Measurements from ENCODE around the gene FAM13A.

The FAM13A gene

GRCh38 chr4:88827442-88827841 is 229.5 kb downstream of the FAM13A start:
- H3K4me1 ChIP-seq (ENCODE audit: control insufficient read depth, insufficient read depth, low read length), result no peaks in the 10 kb centered on the region; the same call in 1 of the 2 replicates
- ChIA-PET POLR2A (no interaction called here), CTCF (no interaction called here)
- no peak overlapping the region for H3K27ac ChIP-seq (ENCODE audit: extremely low read depth, low read depth, low read length)
- no peaks in the 10 kb centered on the region for H3K36me3 ChIP-seq (ENCODE audit: control insufficient read depth in 2 of 2, insufficient read depth in 1 of 2, low read length in 2 of 2)
- H3K4me3 ChIP-seq (ENCODE audit: low read depth, low read length), result no peak overlapping the region
- H3K9me3 ChIP-seq (ENCODE audit: control insufficient read depth, insufficient read depth, low read depth, low read length), result no peaks in the 10 kb centered on the region
- TF ChIP-seq ATF2 (tag by site-specific recombination; IDR thresholded peaks at IDR 0.05; ENCODE audit: low read depth), result 0 out of 2 replicates have a peak, but pooled peaks have one; percentile 45
- TF ChIP-seq PRDM2 (tag by site-specific recombination; IDR thresholded peaks at IDR 0.05; ENCODE audit: borderline replicate concordance), result no peak
- no peak for TF ChIP-seq TRIM28 (IDR thresholded peaks at IDR 0.05; ENCODE audit: borderline replicate concordance, low read length)
- TF ChIP-seq HOXD13 (CRISPR knock-in tag; IDR thresholded peaks at IDR 0.05; ENCODE audit: borderline replicate concordance), result no peak

GRCh38 chr4:88826771-88827170 is 230.2 kb downstream of the FAM13A start:
- Histone ChIP-seq H3K27ac (ENCODE audit: extremely low read depth, low read depth, low read length) (no peak overlapping the region), H3K4me1 (ENCODE audit: control insufficient read depth, insufficient read depth, low read length) (no peaks in the 10 kb centered on the region; the same call in 1 of the 2 replicates), H3K9me3 (ENCODE audit: control insufficient read depth, insufficient read depth, low read depth, low read length) (no peaks in the 10 kb centered on the region), H3K4me3 (ENCODE audit: low read depth, low read length) (no peak overlapping the region), H3K36me3 (ENCODE audit: control insufficient read depth in 2 of 2, insufficient read depth in 1 of 2, low read length in 2 of 2) (no peaks in the 10 kb centered on the region)
- CTCF ChIA-PET, result no interaction called here
- POLR2A ChIA-PET, result no interaction called here
- no peak for TF ChIP-seq ZNF223 (tag by site-specific recombination; IDR thresholded peaks at IDR 0.05)
- no peak for TF ChIP-seq ZNF366 (tag by site-specific recombination; conservative IDR thresholded peaks at IDR 0.05)
- TF ChIP-seq ZNF341 (tag by site-specific recombination; IDR thresholded peaks at IDR 0.05; ENCODE audit: low read depth), result no peak
- TF ChIP-seq ZNF830 (tag by site-specific recombination; IDR thresholded peaks at IDR 0.05; ENCODE audit: low read depth), result no peak
- no peak for TF ChIP-seq YY1 (tag by site-specific recombination; IDR thresholded peaks at IDR 0.05)
- TF ChIP-seq ATF2 (tag by site-specific recombination; IDR thresholded peaks at IDR 0.05; ENCODE audit: low read depth), result no peak
- TF ChIP-seq KLF8 (tag by site-specific recombination; IDR thresholded peaks at IDR 0.05), result no peak
- no peak for TF ChIP-seq ZNF26 (tag by site-specific recombination; IDR thresholded peaks at IDR 0.05)
- no peak for TF ChIP-seq HOXD13 (CRISPR knock-in tag; IDR thresholded peaks at IDR 0.05; ENCODE audit: borderline replicate concordance)
- TF ChIP-seq, protein P1, sequence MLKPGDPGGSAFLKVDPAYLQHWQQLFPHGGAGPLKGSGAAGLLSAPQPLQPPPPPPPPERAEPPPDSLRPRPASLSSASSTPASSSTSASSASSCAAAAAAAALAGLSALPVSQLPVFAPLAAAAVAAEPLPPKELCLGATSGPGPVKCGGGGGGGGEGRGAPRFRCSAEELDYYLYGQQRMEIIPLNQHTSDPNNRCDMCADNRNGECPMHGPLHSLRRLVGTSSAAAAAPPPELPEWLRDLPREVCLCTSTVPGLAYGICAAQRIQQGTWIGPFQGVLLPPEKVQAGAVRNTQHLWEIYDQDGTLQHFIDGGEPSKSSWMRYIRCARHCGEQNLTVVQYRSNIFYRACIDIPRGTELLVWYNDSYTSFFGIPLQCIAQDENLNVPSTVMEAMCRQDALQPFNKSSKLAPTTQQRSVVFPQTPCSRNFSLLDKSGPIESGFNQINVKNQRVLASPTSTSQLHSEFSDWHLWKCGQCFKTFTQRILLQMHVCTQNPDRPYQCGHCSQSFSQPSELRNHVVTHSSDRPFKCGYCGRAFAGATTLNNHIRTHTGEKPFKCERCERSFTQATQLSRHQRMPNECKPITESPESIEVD (tag by site-specific recombination; IDR thresholded peaks at IDR 0.05), result no peak
- no peak for TF ChIP-seq ZNF184 (tag by site-specific recombination; IDR thresholded peaks at IDR 0.05)
- TF ChIP-seq GLI4 (tag by site-specific recombination; IDR thresholded peaks at IDR 0.05), result no peak
- TF ChIP-seq ZNF157 (tag by site-specific recombination; IDR thresholded peaks at IDR 0.05), result no peak
- TF ChIP-seq SP7 (tag by site-specific recombination; IDR thresholded peaks at IDR 0.05), result no peak
- TF ChIP-seq, protein P2, sequence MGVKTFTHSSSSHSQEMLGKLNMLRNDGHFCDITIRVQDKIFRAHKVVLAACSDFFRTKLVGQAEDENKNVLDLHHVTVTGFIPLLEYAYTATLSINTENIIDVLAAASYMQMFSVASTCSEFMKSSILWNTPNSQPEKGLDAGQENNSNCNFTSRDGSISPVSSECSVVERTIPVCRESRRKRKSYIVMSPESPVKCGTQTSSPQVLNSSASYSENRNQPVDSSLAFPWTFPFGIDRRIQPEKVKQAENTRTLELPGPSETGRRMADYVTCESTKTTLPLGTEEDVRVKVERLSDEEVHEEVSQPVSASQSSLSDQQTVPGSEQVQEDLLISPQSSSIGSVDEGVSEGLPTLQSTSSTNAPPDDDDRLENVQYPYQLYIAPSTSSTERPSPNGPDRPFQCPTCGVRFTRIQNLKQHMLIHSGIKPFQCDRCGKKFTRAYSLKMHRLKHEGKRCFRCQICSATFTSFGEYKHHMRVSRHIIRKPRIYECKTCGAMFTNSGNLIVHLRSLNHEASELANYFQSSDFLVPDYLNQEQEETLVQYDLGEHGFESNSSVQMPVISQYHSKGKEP (tag by site-specific recombination; IDR thresholded peaks at IDR 0.05), result no peak
- TF ChIP-seq, protein P3, sequence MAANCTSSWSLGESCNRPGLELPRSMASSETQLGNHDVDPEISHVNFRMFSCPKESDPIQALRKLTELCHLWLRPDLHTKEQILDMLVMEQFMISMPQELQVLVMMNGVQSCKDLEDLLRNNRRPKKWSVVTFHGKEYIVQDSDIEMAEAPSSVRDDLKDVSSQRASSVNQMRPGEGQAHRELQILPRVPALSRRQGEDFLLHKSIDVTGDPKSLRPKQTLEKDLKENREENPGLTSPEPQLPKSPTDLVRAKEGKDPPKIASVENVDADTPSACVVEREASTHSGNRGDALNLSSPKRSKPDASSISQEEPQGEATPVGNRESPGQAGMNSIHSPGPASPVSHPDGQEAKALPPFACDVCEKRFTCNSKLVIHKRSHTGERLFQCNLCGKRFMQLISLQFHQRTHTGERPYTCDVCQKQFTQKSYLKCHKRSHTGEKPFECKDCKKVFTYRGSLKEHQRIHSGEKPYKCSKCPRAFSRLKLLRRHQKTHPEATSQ (tag by site-specific recombination; IDR thresholded peaks at IDR 0.05), result no peak
